K562 (cell line): ENCODE results near the gene RALGPS1.

ENCODE experiments used
- CBX5 ChIP-seq: IDR thresholded peaks from 2 replicates; pipeline ENCODE4 v1.6.1; 2014; ENCODE audit warnings: low read depth, borderline replicate concordance
- FIP1L1 ChIP-seq: fragments of 200-400 bp; formaldehyde crosslinking; IDR thresholded peaks from 2 replicates; pipeline ENCODE4 v1.6.1; 2018; ENCODE audit warnings: mild to moderate bottlenecking, low read depth, low read length; ENCODE audit not compliant: poor library complexity, severe bottlenecking
- NRF1 ChIP-seq, 2 experiments: fragments of 450-650 bp; IDR thresholded peaks in 1 of 2; conservative IDR thresholded peaks in 1 of 2; 2 replicates each; pipeline ENCODE4 v1.6.1; 2014; ENCODE audit warnings: mild to moderate bottlenecking in 2 of 2
- PHF8 ChIP-seq: fragments of 200-600 bp; sonication (generic); IDR thresholded peaks from 2 replicates; pipeline ENCODE4 v1.6.1; 2012; ENCODE audit warnings: mixed run types, mild to moderate bottlenecking, inconsistent platforms, low read length, moderate library complexity, borderline replicate concordance
- TAL1 ChIP-seq: fragments of 450-650 bp; IDR thresholded peaks from 2 replicates; pipeline ENCODE4 v1.6.1; 2016; ENCODE audit warnings: mild to moderate bottlenecking
- ZBTB7A ChIP-seq: IDR thresholded peaks from 2 replicates; pipeline ENCODE4 v1.6.1; 2011; ENCODE audit warnings: low read depth, mild to moderate bottlenecking, low read length, moderate library complexity, borderline replicate concordance; ENCODE audit not compliant: control insufficient read depth
- ZFP36 ChIP-seq: fragments of 150-350 bp; IDR thresholded peaks from 2 replicates; pipeline ENCODE4 v1.6.1; 2018; ENCODE audit warnings: low read length, low read depth; ENCODE audit not compliant: partially characterized antibody
- ZFX ChIP-seq: sonication (generic); formaldehyde crosslinking; IDR thresholded peaks from 2 replicates; pipeline ENCODE4 v1.8.0; 2022; ENCODE audit warnings: mild to moderate bottlenecking, missing genetic modification reagents, moderate library complexity
- ZNF589 ChIP-seq: fragments of 200-800 bp; sonication (Bioruptor generic); IDR thresholded peaks from 2 replicates; pipeline ENCODE4 v1.6.1; 2016; ENCODE audit warnings: low read depth, missing genetic modification characterization, missing compliant biosample characterization
- TF ChIP-seq, protein P1 (sequence below), 3 experiments: IDR thresholded peaks in 2 of 3; conservative IDR thresholded peaks in 1 of 3; 2 replicates each; pipeline ENCODE4 v1.5.1; 2011 to 2012; ENCODE audit warnings: low read length in 3 of 3, mild to moderate bottlenecking in 3 of 3, control low read depth in 2 of 3, improper control_type of control experiment in 1 of 3, inconsistent platforms in 1 of 3, low read depth in 1 of 3, mixed read lengths in 1 of 3, moderate library complexity in 1 of 3; ENCODE audit not compliant: insufficient read depth in 2 of 3
- TF ChIP-seq, protein P2 (sequence below): sonication (generic); formaldehyde crosslinking; IDR thresholded peaks from 2 replicates; pipeline ENCODE4 v1.8.1; 2023; ENCODE audit warnings: mild to moderate bottlenecking, missing genetic modification reagents, moderate library complexity

DNA sequence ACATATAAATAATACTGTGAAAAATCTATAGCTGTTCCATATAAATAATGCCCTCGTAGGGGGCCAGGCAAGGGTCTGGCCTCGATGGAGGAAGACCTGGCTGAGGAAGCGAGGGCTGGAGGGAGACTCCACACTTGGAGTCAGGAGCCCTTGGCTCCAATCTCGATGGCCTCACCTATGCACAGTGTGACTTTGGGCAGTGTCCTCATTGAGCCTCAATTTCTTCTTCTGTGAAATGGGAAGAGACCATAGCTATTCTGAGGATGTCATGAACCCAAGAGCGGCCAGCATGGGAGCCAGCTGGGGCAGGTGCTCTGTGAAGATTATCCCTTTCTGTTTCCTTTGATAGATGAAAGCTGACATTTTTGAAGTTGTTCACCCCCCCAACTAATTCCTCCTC lies 183.1 kb downstream of the RALGPS1 start:
- TF ChIP-seq PHF8 (no peak), CBX5 (no peak), ZNF589 (no peak), ZBTB7A (no peak), ZFX (CRISPR knock-in tag) (no peak), NRF1 (conservative IDR thresholded peaks at IDR 0.05 in 1 of 2, IDR thresholded peaks at IDR 0.05 in 1 of 2) (no peak), ZFP36 (no peak), FIP1L1 (no peak), TAL1 (no peak)
- TF ChIP-seq, protein P1, sequence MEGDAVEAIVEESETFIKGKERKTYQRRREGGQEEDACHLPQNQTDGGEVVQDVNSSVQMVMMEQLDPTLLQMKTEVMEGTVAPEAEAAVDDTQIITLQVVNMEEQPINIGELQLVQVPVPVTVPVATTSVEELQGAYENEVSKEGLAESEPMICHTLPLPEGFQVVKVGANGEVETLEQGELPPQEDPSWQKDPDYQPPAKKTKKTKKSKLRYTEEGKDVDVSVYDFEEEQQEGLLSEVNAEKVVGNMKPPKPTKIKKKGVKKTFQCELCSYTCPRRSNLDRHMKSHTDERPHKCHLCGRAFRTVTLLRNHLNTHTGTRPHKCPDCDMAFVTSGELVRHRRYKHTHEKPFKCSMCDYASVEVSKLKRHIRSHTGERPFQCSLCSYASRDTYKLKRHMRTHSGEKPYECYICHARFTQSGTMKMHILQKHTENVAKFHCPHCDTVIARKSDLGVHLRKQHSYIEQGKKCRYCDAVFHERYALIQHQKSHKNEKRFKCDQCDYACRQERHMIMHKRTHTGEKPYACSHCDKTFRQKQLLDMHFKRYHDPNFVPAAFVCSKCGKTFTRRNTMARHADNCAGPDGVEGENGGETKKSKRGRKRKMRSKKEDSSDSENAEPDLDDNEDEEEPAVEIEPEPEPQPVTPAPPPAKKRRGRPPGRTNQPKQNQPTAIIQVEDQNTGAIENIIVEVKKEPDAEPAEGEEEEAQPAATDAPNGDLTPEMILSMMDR (IDR thresholded peaks at IDR 0.05 in 2 of 3, conservative IDR thresholded peaks at IDR 0.05 in 1 of 3; ENCODE audit: insufficient read depth in 2 of 3, low read depth in 1 of 3, low read length in 3 of 3): no peak
- TF ChIP-seq, protein P2, sequence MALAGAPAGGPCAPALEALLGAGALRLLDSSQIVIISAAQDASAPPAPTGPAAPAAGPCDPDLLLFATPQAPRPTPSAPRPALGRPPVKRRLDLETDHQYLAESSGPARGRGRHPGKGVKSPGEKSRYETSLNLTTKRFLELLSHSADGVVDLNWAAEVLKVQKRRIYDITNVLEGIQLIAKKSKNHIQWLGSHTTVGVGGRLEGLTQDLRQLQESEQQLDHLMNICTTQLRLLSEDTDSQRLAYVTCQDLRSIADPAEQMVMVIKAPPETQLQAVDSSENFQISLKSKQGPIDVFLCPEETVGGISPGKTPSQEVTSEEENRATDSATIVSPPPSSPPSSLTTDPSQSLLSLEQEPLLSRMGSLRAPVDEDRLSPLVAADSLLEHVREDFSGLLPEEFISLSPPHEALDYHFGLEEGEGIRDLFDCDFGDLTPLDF (CRISPR knock-in tag): no peak
